Neural crest cell (in vitro differentiated cells): ENCODE data around the gene AMACR. TPM values are rescaled to one million over a fixed set of nuclear protein-coding genes. Genes with fewer than 3 reads are reported as not detected.
"Not testable (repeated sequence)": the region's sequence is repeated elsewhere in the genome, so short reads cannot be mapped to it uniquely, and the experiment has no call there.

Experiments used
- DNase-seq: peaks from one replicate; pipeline ENCODE4 v3.0.0; 2021; ENCODE audit warnings: low read depth, mixed read lengths, low spot score
- H3K27ac Mint-ChIP-seq: one replicate; pipeline ENCODE4 v1.8.0; 2021; ENCODE audit warnings: mild to moderate bottlenecking, mixed read lengths; ENCODE audit not compliant: unreplicated experiment
- H3K27me3 Mint-ChIP-seq: 2 replicates; pipeline ENCODE4 v1.8.0; 2021; ENCODE audit warnings: low read depth, mild to moderate bottlenecking, mixed read lengths
- H3K36me3 Mint-ChIP-seq: 2 replicates; pipeline ENCODE4 v1.8.0; 2021; ENCODE audit warnings: low read depth, mild to moderate bottlenecking, mixed read lengths
- H3K4me1 Mint-ChIP-seq: 2 replicates; pipeline ENCODE4 v1.8.0; 2021; ENCODE audit warnings: mixed read lengths
- H3K4me3 Mint-ChIP-seq: one replicate; pipeline ENCODE4 v1.8.0; 2021; ENCODE audit warnings: mild to moderate bottlenecking, mixed read lengths
- H3K9me3 Mint-ChIP-seq: 2 replicates; pipeline ENCODE4 v1.8.0; 2021; ENCODE audit warnings: mixed read lengths
- total RNA-seq: library from RNA; stranded (reverse); gene quantifications from 2 replicates; pipeline ENCODE4 v1.2.1, GENCODE V29; 2021
- TF ChIP-seq, protein P1 (sequence below): fragments of 200-600 bp; sonication (generic); conservative IDR thresholded peaks from 2 replicates; pipeline ENCODE4 v1.5.0; 2021; ENCODE audit warnings: antibody characterized with exemption, mild to moderate bottlenecking

Gene AMACR
- total RNA-seq, 1 donor from 2014 or later, result 14.3 TPM

DNA sequence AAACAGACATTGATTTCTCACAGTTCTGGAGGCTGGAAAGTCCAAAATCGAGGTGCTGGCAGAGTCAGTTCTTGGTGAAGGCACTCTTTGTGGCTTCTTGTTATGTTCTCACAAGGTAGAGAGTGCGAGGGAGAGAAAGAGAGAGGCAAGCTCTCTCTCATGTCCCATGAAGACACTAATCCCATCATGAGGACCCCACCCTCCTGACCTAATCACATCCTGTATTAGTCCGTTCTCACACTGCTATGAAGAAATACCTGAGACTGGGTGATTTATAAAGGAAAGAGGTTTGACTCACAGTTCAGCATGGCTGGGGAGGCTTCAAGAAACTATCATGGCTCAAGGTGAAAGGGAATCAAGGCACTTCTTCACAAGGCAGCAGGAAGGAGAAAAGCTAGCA, 5.7 kb upstream of the AMACR start:
- no peaks in the 10 kb centered on the region for H3K9me3 Mint-ChIP-seq
- H3K4me1 Mint-ChIP-seq, result peaks cover 21% of the 10 kb centered on the region
- no peak overlapping the region for H3K4me3 Mint-ChIP-seq
- H3K36me3 Mint-ChIP-seq, result no peaks in the 10 kb centered on the region
- TF ChIP-seq, protein P1, sequence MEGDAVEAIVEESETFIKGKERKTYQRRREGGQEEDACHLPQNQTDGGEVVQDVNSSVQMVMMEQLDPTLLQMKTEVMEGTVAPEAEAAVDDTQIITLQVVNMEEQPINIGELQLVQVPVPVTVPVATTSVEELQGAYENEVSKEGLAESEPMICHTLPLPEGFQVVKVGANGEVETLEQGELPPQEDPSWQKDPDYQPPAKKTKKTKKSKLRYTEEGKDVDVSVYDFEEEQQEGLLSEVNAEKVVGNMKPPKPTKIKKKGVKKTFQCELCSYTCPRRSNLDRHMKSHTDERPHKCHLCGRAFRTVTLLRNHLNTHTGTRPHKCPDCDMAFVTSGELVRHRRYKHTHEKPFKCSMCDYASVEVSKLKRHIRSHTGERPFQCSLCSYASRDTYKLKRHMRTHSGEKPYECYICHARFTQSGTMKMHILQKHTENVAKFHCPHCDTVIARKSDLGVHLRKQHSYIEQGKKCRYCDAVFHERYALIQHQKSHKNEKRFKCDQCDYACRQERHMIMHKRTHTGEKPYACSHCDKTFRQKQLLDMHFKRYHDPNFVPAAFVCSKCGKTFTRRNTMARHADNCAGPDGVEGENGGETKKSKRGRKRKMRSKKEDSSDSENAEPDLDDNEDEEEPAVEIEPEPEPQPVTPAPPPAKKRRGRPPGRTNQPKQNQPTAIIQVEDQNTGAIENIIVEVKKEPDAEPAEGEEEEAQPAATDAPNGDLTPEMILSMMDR, result no peak
- H3K27me3 Mint-ChIP-seq, result no peaks in the 10 kb centered on the region
- no peak for DNase-seq
- no peak overlapping the region for H3K27ac Mint-ChIP-seq

DNA sequence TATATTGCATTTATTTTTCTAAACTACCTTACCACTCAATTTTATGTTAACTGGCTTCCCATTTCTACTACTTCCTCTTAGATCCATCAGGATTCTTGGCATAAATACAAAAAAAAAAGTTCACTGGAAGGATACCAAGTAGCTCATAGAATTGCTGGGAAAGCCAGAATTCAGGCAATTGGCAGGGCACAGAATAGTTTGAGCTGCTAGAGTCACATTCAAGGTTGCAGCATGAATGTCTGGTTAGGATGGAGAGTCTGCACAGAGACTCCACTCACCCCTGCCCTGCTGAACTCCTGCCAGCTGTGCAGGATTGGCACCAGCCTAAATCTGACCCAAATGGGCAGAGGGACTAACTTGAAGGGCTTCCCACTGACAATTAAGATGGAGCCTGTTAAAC, 4.9 kb upstream of the AMACR start:
- no peaks in the 10 kb centered on the region for H3K27me3 Mint-ChIP-seq
- H3K4me1 Mint-ChIP-seq, result peaks cover 25% of the 10 kb centered on the region
- no peak overlapping the region for H3K27ac Mint-ChIP-seq
- TF ChIP-seq, protein P1, result no peak
- no peak for DNase-seq
- no peaks in the 10 kb centered on the region for H3K36me3 Mint-ChIP-seq
- H3K9me3 Mint-ChIP-seq, result no peaks in the 10 kb centered on the region
- H3K4me3 Mint-ChIP-seq, result no peak overlapping the region

DNA sequence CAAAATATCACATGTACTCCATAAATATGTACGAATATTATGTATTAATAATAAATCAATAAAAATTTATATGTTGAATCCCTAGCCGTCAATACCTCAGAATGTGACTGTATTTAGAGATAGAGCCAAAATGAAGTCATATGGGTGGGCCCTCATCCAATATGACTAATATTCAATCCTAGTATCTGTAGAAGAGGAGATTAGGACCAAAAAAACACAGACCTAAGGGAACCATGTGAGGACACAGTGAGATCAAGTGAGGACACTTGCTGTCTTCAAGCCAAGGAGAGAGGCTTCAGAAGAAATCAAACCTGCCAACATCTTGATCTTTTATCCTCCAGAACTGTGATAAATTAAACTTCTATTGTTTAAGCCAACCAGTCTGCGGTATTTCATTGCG, 3.7 kb upstream of the AMACR start:
- Mint-ChIP-seq H3K9me3 (no peaks in the 10 kb centered on the region), H3K27me3 (no peaks in the 10 kb centered on the region), H3K27ac (no peak overlapping the region), H3K4me3 (no peak overlapping the region), H3K36me3 (no peaks in the 10 kb centered on the region), H3K4me1 (peaks cover 33% of the 10 kb centered on the region)
- no peak for DNase-seq
- TF ChIP-seq, protein P1, result no peak

DNA sequence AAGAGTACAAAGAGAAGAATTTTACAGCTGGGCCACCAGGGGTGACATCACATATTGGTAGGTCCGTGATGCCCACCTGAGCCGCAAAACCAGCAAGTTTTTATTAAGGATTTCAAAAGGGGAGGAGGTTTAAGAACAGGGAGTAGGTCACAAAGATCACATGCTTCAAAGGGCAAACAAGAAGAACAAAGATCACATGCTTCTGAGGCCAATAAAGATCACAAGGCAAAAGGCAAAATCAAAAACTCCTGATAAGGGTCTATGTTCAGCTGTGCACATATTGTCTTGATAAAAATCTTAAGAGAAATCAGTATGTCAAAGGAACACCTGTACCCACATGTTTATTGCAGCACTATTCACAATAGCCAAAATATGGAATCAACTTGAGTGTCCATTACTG, 2.3 kb upstream of the AMACR start:
- H3K27ac Mint-ChIP-seq, H3K36me3 Mint-ChIP-seq, DNase-seq, H3K9me3 Mint-ChIP-seq, H3K27me3 Mint-ChIP-seq: not testable (repeated sequence)
- peaks cover 43% of the 10 kb centered on the region for H3K4me1 Mint-ChIP-seq
- H3K4me3 Mint-ChIP-seq, result peak overlapping the region; percentile 89

DNA sequence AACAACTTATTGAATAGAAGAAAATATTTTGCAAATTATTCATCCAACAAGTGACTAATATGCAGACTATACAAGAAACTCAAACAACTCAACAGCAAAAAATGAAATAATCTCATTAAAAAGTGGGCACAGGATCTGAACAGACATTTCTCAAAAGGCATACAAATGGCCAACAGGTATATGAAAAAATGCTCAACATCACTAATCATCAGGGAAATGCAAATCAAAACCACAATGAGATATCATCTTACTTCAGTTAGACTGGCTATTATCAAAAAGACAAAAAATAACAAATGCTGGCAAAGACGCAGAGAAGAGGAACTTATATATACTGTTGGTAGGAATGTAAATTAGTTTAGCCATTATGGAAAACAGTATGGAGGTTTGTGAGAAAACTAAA, 1.8 kb upstream of the AMACR start:
- no peaks in the 10 kb centered on the region for H3K36me3 Mint-ChIP-seq
- no peaks in the 10 kb centered on the region for H3K9me3 Mint-ChIP-seq
- peaks cover 45% of the 10 kb centered on the region for H3K4me1 Mint-ChIP-seq
- peak overlapping the region; percentile 15 for H3K27ac Mint-ChIP-seq
- peak overlapping the region; percentile 89 for H3K4me3 Mint-ChIP-seq
- no peaks in the 10 kb centered on the region for H3K27me3 Mint-ChIP-seq
- no peak for DNase-seq
- TF ChIP-seq, protein P1, result no peak

DNA sequence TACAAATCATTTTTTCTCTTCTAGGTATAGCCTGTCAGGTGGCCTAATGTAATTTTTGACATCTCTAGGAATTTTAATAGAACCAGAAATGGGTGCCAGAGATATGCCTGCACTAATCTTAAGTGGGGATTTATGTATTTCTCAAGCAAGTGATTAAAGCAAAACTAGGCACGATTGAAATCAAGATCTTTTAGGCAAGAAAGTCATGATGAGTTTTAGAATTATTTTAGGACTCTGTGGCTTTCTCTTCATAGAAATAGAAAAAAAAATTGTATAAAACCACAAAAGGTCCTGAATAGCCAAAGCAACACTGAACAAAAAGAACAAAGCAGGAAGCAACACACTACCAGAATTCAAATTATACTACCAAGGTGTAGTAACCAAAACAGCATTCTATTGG, 952 bp upstream of the AMACR start:
- TF ChIP-seq, protein P1, result no peak

More for the DNA sequence above, 952 bp upstream of the AMACR start:
- Mint-ChIP-seq H3K27ac (peak overlapping the region; percentile 98), H3K27me3 (no peaks in the 10 kb centered on the region), H3K4me1 (peaks cover 47% of the 10 kb centered on the region), H3K9me3 (no peaks in the 10 kb centered on the region), H3K4me3 (peak overlapping the region; percentile 89), H3K36me3 (peaks cover 1% of the 10 kb centered on the region)
- DNase-seq, result no peak
